Loucy (cell line): ENCODE measurements around the gene CIBAR2.

Experiments used
- H2AFZ ChIP-seq: fragments of 200-600 bp; sonication (generic); 2 replicates; pipeline ENCODE4 v1.6.0; 2016; ENCODE audit warnings: antibody characterized with exemption, mild to moderate bottlenecking, low read length, moderate library complexity
- H3F3A ChIP-seq: fragments of 200-600 bp; 2 replicates; pipeline ENCODE4 v1.6.0; 2016; ENCODE audit warnings: antibody characterized with exemption, low read depth, mild to moderate bottlenecking
- H3K27me3 ChIP-seq: fragments of 200-600 bp; sonication (generic); 2 replicates; pipeline ENCODE4 v1.6.1; 2014; ENCODE audit warnings: low read length, mild to moderate bottlenecking; ENCODE audit not compliant: insufficient read depth, poor library complexity, severe bottlenecking
- H3K36me3 ChIP-seq: fragments of 200-600 bp; sonication (generic); 2 replicates; pipeline ENCODE4 v1.6.1; 2016; ENCODE audit warnings: low read length; ENCODE audit not compliant: insufficient read depth
- H3K4me1 ChIP-seq: fragments of 200-600 bp; sonication (generic); 2 replicates; pipeline ENCODE4 v1.5.1; 2014; ENCODE audit warnings: low read length, mild to moderate bottlenecking; ENCODE audit not compliant: insufficient read depth, poor library complexity, severe bottlenecking
- H3K4me2 ChIP-seq: fragments of 200-600 bp; sonication (generic); 2 replicates; pipeline ENCODE4 v1.6.0; 2014; ENCODE audit warnings: antibody characterized with exemption, low read length, low read depth, mild to moderate bottlenecking; ENCODE audit not compliant: poor library complexity, severe bottlenecking
- H3K4me3 ChIP-seq: fragments of 200-600 bp; sonication (generic); 2 replicates; pipeline ENCODE4 v1.5.1; 2014; ENCODE audit warnings: low read length, mild to moderate bottlenecking, mixed read lengths; ENCODE audit not compliant: poor library complexity, severe bottlenecking
- H3K79me2 ChIP-seq: fragments of 200-600 bp; sonication (generic); 2 replicates; pipeline ENCODE4 v1.6.1; 2014; ENCODE audit warnings: low read length; ENCODE audit not compliant: insufficient read depth
- H3K9ac ChIP-seq: fragments of 200-600 bp; sonication (generic); 2 replicates; pipeline ENCODE4 v1.6.0; 2014; ENCODE audit warnings: mild to moderate bottlenecking, low read depth, low read length, moderate library complexity; ENCODE audit not compliant: poor library complexity, severe bottlenecking
- H3K9me2 ChIP-seq: fragments of 200-600 bp; sonication (generic); replicated peaks from 2 replicates; pipeline ENCODE4 v1.6.1; 2016; ENCODE audit warnings: low read depth, low read length, mixed read lengths
- H3K9me3 ChIP-seq: fragments of 200-600 bp; sonication (generic); 2 replicates; pipeline ENCODE4 v1.6.1; 2014; ENCODE audit warnings: mild to moderate bottlenecking, antibody characterized with exemption, low read length, low read depth; ENCODE audit not compliant: insufficient read depth
- H4K20me1 ChIP-seq: fragments of 200-600 bp; sonication (generic); 2 replicates; pipeline ENCODE4 v1.6.0; 2014; ENCODE audit warnings: antibody characterized with exemption, low read length, mild to moderate bottlenecking; ENCODE audit not compliant: insufficient read depth, poor library complexity, severe bottlenecking
- CTCF ChIP-seq: fragments of 200-600 bp; sonication (generic); conservative IDR thresholded peaks from 2 replicates; pipeline ENCODE4 v1.5.1; 2014; ENCODE audit warnings: mild to moderate bottlenecking, antibody characterized with exemption, low read length
- EZH2phosphoT487 ChIP-seq: fragments of 200-600 bp; IDR thresholded peaks from 2 replicates; pipeline ENCODE4 v1.6.1; 2018; ENCODE audit warnings: antibody characterized with exemption, mild to moderate bottlenecking, moderate library complexity, borderline replicate concordance

The CIBAR2 gene

GRCh38 chr16:85085721-85086120 lies 26.6 kb downstream of the CIBAR2 start:
- H3K4me2 ChIP-seq = no peak overlapping the region
- no peaks in the 10 kb centered on the region for H3K4me1 ChIP-seq
- no peak overlapping the region for H3K4me3 ChIP-seq
- TF ChIP-seq CTCF (no peak), EZH2phosphoT487 (no peak)
- H3F3A ChIP-seq = no peaks in the 10 kb centered on the region
- no peaks in the 10 kb centered on the region for H3K79me2 ChIP-seq
- H3K36me3 ChIP-seq = no peaks in the 10 kb centered on the region
- H4K20me1 ChIP-seq = no peaks in the 10 kb centered on the region
- no peak overlapping the region for H3K9ac ChIP-seq
- no peaks in the 10 kb centered on the region for H3K9me3 ChIP-seq
- no peak overlapping the region for H2AFZ ChIP-seq
- no peaks in the 10 kb centered on the region for H3K9me2 ChIP-seq
- no peaks in the 10 kb centered on the region for H3K27me3 ChIP-seq

GRCh38 chr16:85084841-85085510 lies 27.3 kb downstream of the CIBAR2 start:
- H3K4me2 ChIP-seq = no peak overlapping the region
- H3K27me3 ChIP-seq = no peaks in the 10 kb centered on the region

GRCh38 chr16:85083051-85083639 lies 29.1 kb downstream of the CIBAR2 start:
- TF ChIP-seq EZH2phosphoT487 (no peak), CTCF (no peak)
- no peaks in the 10 kb centered on the region for H3K4me1 ChIP-seq
- no peak overlapping the region for H3K9ac ChIP-seq
- H3K9me3 ChIP-seq = no peaks in the 10 kb centered on the region
- no peaks in the 10 kb centered on the region for H3K27me3 ChIP-seq
- H3K4me3 ChIP-seq = no peak overlapping the region
- H3K4me2 ChIP-seq = no peak overlapping the region
- no peaks in the 10 kb centered on the region for H3K36me3 ChIP-seq
- no peaks in the 10 kb centered on the region for H3F3A ChIP-seq
- H2AFZ ChIP-seq = no peak overlapping the region
- no peaks in the 10 kb centered on the region for H3K9me2 ChIP-seq
- H4K20me1 ChIP-seq = no peaks in the 10 kb centered on the region
- no peaks in the 10 kb centered on the region for H3K79me2 ChIP-seq

More at GRCh38 chr16:85084841-85085510, 27.3 kb downstream of the CIBAR2 start:
- Histone ChIP-seq H3K36me3 (no peaks in the 10 kb centered on the region), H4K20me1 (no peaks in the 10 kb centered on the region), H3K4me3 (no peak overlapping the region), H2AFZ (no peak overlapping the region), H3K4me1 (no peaks in the 10 kb centered on the region), H3K9me3 (no peaks in the 10 kb centered on the region), H3K9ac (no peak overlapping the region), H3K9me2 (no peaks in the 10 kb centered on the region), H3F3A (no peaks in the 10 kb centered on the region), H3K79me2 (no peaks in the 10 kb centered on the region)
- no peak for TF ChIP-seq EZH2phosphoT487
- no peak for TF ChIP-seq CTCF
